K562 (cell line): ENCODE data around the gene NAA15. TPM values are rescaled to one million over a fixed set of nuclear protein-coding genes. Genes with fewer than 3 reads are reported as not detected.
A peak's percentile ranks its signal among the peaks of the same experiment; 100 is the strongest.

Source experiments
- BDP1 ChIP-seq: IDR thresholded peaks from 3 replicates; pipeline ENCODE4 v1.6.1; 2011; ENCODE audit not compliant: insufficient read length, insufficient read depth
- EP400 ChIP-seq: fragments of 450-650 bp; IDR thresholded peaks from 2 replicates; pipeline ENCODE4 v1.6.1; 2017; ENCODE audit warnings: antibody characterized with exemption, mild to moderate bottlenecking, moderate library complexity
- HDAC1 ChIP-seq, 2 experiments: fragments of 450-650 bp; IDR thresholded peaks; 2 replicates each; pipeline ENCODE4 v1.6.1; 2016 to 2017; ENCODE audit warnings: inconsistent platforms in 1 of 2, mild to moderate bottlenecking in 1 of 2, moderate library complexity in 1 of 2
- HEY1 ChIP-seq: fragments of 250-450 bp; sonication (Bioruptor Pico); IDR thresholded peaks from 2 replicates; pipeline ENCODE4 v1.5.0; 2020; ENCODE audit warnings: mild to moderate bottlenecking, moderate library complexity, borderline replicate concordance
- L3MBTL2 ChIP-seq: fragments of 450-650 bp; IDR thresholded peaks from 2 replicates; pipeline ENCODE4 v1.6.1; 2016; ENCODE audit warnings: mild to moderate bottlenecking, moderate library complexity
- POLR3G ChIP-seq: IDR thresholded peaks from 2 replicates; pipeline ENCODE4 v1.6.1; 2011; ENCODE audit not compliant: insufficient read length, insufficient replicate concordance; ENCODE audit errors: extremely low read depth
- SP1 ChIP-seq: sonication (generic); formaldehyde crosslinking; IDR thresholded peaks from 2 replicates; pipeline ENCODE4 v1.8.1; 2022; ENCODE audit warnings: mild to moderate bottlenecking, missing genetic modification reagents
- TBL1XR1 ChIP-seq, 2 experiments: IDR thresholded peaks; 2 replicates each; pipeline ENCODE4 v1.6.1; 2012; ENCODE audit warnings: improper control_type of control experiment in 2 of 2, low read length in 2 of 2, mild to moderate bottlenecking in 1 of 2
- polyA plus RNA-seq, 8 experiments: library from polyadenylated mRNA; depleted of rRNA in 4 of 8; stranded (reverse) in 5 of 8; unstranded in 3 of 8; fragments of >200 nt; fragmentation: Nextera tagmentation in 2 of 8; fragmentation: Illumina TruSeq in 1 of 8; extraction: Ambion mirVana in 2 of 8; extraction: Trizol in 1 of 8; gene quantifications; 2 replicates each; pipeline versions ENCODE4 v1.2.1 to v1.2.3, GENCODE V29; 2011 to 2014; ENCODE audit warnings: inconsistent platforms in 1 of 8, missing spikeins in 1 of 8
- total RNA-seq, 7 experiments: library from RNA; depleted of rRNA in 6 of 7; stranded (reverse); fragments of >200 nt in 6 of 7; fragmentation: Illumina TruSeq in 2 of 7; extraction: Trizol in 2 of 7; gene quantifications; 2 replicates each; pipeline versions ENCODE4 v1.2.1 to v1.2.3, GENCODE V29; 2011 to 2021; ENCODE audit warnings: low replicate concordance in 1 of 7
- TF ChIP-seq, protein P1 (sequence below): fragments of 250-450 bp; sonication (Bioruptor Pico); IDR thresholded peaks from 2 replicates; pipeline ENCODE4 v1.8.0; 2022; ENCODE audit warnings: moderate library complexity, mild to moderate bottlenecking, inconsistent platforms
- TF ChIP-seq, protein P2 (sequence below): sonication (generic); formaldehyde crosslinking; IDR thresholded peaks from 2 replicates; pipeline ENCODE4 v1.9.0; 2022; ENCODE audit warnings: mild to moderate bottlenecking, missing genetic modification reagents
- TF ChIP-seq, protein P3 (sequence below): fragments of 450-650 bp; IDR thresholded peaks from one replicate; pipeline ENCODE4 v1.6.1; 2018; ENCODE audit warnings: mild to moderate bottlenecking, moderate library complexity; ENCODE audit not compliant: partially characterized antibody
- TF ChIP-seq, protein P4 (sequence below), 2 experiments: fragments of 450-650 bp in 1 of 2; sonication (generic) in 1 of 2; formaldehyde crosslinking in 1 of 2; IDR thresholded peaks; 2 replicates each; pipeline versions ENCODE4 v1.7.1 to v1.9.0; 2016 to 2022; ENCODE audit warnings: inconsistent platforms in 1 of 2, mild to moderate bottlenecking in 1 of 2, missing genetic modification reagents in 1 of 2

NAA15 gene
- total and polyA plus RNA-seq, 9 of the 15 experiments (the other 6 are each of a cell fraction or from before 2014, with no cell fraction given) = 37.8 to 117 (median 63.2) TPM

DNA sequence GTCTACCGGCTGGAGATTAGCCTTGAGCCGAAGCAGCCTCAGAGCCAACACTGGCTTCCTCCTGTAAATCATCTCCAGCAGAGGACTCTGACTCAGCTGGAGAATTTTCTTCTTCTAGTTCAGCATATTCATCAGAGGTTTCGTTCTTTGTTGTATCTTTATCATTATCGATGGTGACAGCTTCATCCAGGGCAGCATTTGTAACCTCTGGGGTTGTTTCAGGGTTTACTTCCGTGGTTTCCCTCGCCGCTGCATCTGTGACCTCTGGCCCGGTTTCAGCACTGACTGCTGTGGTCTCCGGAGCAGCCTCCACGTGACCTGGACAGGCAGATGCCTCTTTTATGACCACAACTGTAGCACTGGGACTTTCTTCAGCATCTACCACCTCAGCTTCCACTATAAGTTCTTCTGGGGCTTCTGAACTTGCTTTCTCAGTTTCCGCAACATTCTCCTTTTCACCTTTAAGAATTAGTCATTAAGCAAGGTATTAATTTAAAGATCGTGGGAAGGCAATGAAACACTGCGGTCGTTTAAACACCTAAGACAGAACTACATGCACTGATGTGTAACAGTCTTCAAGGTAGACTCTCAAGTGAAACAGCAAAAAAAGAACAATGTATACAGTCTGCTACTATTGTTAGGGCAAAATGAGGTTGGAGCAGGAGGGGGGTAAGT lies 34.6 kb upstream of the NAA15 start (continued):
- TF ChIP-seq, protein P1, sequence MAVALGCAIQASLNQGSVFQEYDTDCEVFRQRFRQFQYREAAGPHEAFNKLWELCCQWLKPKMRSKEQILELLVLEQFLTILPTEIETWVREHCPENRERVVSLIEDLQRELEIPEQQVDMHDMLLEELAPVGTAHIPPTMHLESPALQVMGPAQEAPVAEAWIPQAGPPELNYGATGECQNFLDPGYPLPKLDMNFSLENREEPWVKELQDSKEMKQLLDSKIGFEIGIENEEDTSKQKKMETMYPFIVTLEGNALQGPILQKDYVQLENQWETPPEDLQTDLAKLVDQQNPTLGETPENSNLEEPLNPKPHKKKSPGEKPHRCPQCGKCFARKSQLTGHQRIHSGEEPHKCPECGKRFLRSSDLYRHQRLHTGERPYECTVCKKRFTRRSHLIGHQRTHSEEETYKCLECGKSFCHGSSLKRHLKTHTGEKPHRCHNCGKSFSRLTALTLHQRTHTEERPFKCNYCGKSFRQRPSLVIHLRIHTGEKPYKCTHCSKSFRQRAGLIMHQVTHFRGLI (CRISPR knock-in tag) = no peak
- peak in 1 of 2 experiments; percentile 95; a peak in 3 of 4 replicates for TF ChIP-seq HDAC1 (IDR thresholded peaks at IDR 0.05)
- TF ChIP-seq TBL1XR1 (IDR thresholded peaks at IDR 0.05; ENCODE audit: low read length in 2 of 2) = peak; percentile 45 to 76; a peak in 2 of 4 replicates
- TF ChIP-seq EP400 = peak; percentile 49; the same call in 1 of the 2 replicates
- TF ChIP-seq SP1 (CRISPR knock-in tag) = peak; percentile 51; the same call in 1 of the 2 replicates
- TF ChIP-seq, protein P2, sequence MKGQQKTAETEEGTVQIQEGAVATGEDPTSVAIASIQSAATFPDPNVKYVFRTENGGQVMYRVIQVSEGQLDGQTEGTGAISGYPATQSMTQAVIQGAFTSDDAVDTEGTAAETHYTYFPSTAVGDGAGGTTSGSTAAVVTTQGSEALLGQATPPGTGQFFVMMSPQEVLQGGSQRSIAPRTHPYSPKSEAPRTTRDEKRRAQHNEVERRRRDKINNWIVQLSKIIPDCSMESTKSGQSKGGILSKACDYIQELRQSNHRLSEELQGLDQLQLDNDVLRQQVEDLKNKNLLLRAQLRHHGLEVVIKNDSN (CRISPR knock-in tag) = peak; percentile 99
- TF ChIP-seq HEY1 (CRISPR knock-in tag) = no peak
- TF ChIP-seq, protein P3, sequence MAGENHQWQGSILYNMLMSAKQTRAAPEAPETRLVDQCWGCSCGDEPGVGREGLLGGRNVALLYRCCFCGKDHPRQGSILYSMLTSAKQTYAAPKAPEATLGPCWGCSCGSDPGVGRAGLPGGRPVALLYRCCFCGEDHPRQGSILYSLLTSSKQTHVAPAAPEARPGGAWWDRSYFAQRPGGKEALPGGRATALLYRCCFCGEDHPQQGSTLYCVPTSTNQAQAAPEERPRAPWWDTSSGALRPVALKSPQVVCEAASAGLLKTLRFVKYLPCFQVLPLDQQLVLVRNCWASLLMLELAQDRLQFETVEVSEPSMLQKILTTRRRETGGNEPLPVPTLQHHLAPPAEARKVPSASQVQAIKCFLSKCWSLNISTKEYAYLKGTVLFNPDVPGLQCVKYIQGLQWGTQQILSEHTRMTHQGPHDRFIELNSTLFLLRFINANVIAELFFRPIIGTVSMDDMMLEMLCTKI = no peak
- no peak for TF ChIP-seq POLR3G
- TF ChIP-seq, protein P4, sequence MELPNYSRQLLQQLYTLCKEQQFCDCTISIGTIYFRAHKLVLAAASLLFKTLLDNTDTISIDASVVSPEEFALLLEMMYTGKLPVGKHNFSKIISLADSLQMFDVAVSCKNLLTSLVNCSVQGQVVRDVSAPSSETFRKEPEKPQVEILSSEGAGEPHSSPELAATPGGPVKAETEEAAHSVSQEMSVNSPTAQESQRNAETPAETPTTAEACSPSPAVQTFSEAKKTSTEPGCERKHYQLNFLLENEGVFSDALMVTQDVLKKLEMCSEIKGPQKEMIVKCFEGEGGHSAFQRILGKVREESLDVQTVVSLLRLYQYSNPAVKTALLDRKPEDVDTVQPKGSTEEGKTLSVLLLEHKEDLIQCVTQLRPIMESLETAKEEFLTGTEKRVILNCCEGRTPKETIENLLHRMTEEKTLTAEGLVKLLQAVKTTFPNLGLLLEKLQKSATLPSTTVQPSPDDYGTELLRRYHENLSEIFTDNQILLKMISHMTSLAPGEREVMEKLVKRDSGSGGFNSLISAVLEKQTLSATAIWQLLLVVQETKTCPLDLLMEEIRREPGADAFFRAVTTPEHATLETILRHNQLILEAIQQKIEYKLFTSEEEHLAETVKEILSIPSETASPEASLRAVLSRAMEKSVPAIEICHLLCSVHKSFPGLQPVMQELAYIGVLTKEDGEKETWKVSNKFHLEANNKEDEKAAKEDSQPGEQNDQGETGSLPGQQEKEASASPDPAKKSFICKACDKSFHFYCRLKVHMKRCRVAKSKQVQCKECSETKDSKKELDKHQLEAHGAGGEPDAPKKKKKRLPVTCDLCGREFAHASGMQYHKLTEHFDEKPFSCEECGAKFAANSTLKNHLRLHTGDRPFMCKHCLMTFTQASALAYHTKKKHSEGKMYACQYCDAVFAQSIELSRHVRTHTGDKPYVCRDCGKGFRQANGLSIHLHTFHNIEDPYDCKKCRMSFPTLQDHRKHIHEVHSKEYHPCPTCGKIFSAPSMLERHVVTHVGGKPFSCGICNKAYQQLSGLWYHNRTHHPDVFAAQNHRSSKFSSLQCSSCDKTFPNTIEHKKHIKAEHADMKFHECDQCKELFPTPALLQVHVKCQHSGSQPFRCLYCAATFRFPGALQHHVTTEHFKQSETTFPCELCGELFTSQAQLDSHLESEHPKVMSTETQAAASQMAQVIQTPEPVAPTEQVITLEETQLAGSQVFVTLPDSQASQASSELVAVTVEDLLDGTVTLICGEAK (IDR thresholded peaks at IDR 0.05) = no peak; the same call in 1 of the 2 replicates
- TF ChIP-seq, protein P4 (CRISPR knock-in tag; IDR thresholded peaks at IDR 0.05) = no peak
- no peak for TF ChIP-seq BDP1
- peak; percentile 74 for TF ChIP-seq L3MBTL2
